GM10248 (cell line): ENCODE data around the gene CTSO.
"Not testable (repeated sequence)": the region's sequence is repeated elsewhere in the genome, so short reads cannot be mapped to it uniquely, and the experiment has no call there.

ENCODE experiments used
- CTCF ChIA-PET: fragments of 300-600 bp; sonication (Branson Sonifier 250); formaldehyde crosslinking; extraction: SDS; loops from one replicate; lab custom pipeline; 2021; ENCODE audit warnings: antibody characterized with exemption; lab: Yijun Ruan, JAX
- POLR2A ChIA-PET: fragments of 350-650 bp; sonication (Branson Sonifier 250); formaldehyde crosslinking; extraction: SDS; loops from one replicate; lab custom pipeline; 2020; ENCODE audit warnings: antibody characterized with exemption; lab: Yijun Ruan, JAX
- DNase-seq: peaks from one replicate; pipeline ENCODE4 v3.0.0; 2012; ENCODE audit errors: extremely low spot score
- CTCF ChIP-seq: IDR thresholded peaks from 2 replicates; pipeline ENCODE4 v1.5.1; 2012; ENCODE audit warnings: mild to moderate bottlenecking, low read depth; ENCODE audit errors: extremely low read depth, missing control alignments, control extremely low read depth

Gene CTSO

GRCh38 chr4:155906554-155907247 is 47.0 kb downstream of the CTSO start:
- no peak for DNase-seq
- TF ChIP-seq CTCF, result no peak
- POLR2A ChIA-PET, result no interaction called here
- CTCF ChIA-PET, result no interaction called here

- CTCF ChIA-PET, result no interaction called here
- POLR2A ChIA-PET, result no interaction called here
- DNase-seq, result no peak
- TF ChIP-seq CTCF, result no peak
These were observed 49.3 kb downstream of the CTSO start for GRCh38 chr4:155904331-155904730.

GRCh38 chr4:155903453-155903852 is 50.2 kb downstream of the CTSO start, which contains the start of gene TDO2:
TSS of gene TDO2 (plus strand) at chr4:155903696. CDS start at chr4:155903759, 63 bp downstream.
- DNase-seq, result no peak
- POLR2A ChIA-PET, result no interaction called here
- CTCF ChIA-PET, result interaction anchor here (1.2 kb wide), 1 partner anchor 14 kb away, joined by 3 read pairs; no protein-coding TSS in a partner anchor
- TF ChIP-seq CTCF, result no peak

- TF ChIP-seq CTCF, result no peak
- no peak for DNase-seq
- POLR2A ChIA-PET, result no interaction called here
- CTCF ChIA-PET, result interaction anchor here (1.3 kb wide), 1 partner anchor 20 kb away, joined by 3 read pairs; no protein-coding TSS in a partner anchor
These were observed 52.7 kb downstream of the CTSO start for GRCh38 chr4:155901013-155901412.

GRCh38 chr4:155900381-155900780 is 53.3 kb downstream of the CTSO start:
- CTCF ChIA-PET, result interaction anchor here (1.3 kb wide), 1 partner anchor 21 kb away, joined by 3 read pairs; no protein-coding TSS in a partner anchor
- no peak for TF ChIP-seq CTCF
- DNase-seq, result no peak
- POLR2A ChIA-PET, result no interaction called here

GRCh38 chr4:155899891-155900290 is 53.8 kb downstream of the CTSO start:
- DNase-seq, result no peak
- POLR2A ChIA-PET, result no interaction called here
- TF ChIP-seq CTCF, result no peak
- CTCF ChIA-PET, result interaction anchor here (1.3 kb wide), 1 partner anchor 21 kb away, joined by 3 read pairs; no protein-coding TSS in a partner anchor

- CTCF ChIA-PET, POLR2A ChIA-PET, DNase-seq: not testable (repeated sequence)
These were observed 55.3 kb downstream of the CTSO start for GRCh38 chr4:155898371-155898770.
